Measurements from ENCODE around the gene FHIT.

FHIT gene

GRCh38 chr3:60531759-60532158 is 719.5 kb downstream of the FHIT start:
- no peak for DNase-seq

DNA sequence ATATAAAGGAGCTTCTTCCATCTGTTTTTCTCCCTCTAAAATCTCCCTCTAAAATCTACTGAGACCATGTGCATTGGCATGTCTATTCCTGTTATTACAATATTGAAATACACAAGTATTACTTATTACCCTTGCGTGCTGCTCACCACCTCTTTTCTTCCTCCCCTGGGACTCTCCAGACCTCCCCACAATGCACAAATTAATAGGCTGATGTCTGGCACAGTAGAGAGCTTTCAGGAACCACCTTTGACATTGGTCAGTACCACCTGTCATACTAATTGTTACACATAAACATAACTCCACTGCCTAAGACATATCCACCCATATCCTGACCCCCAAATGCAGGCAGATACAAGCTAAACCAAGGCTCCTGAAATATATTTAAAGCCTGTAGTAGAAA is 722.6 kb downstream of the FHIT start:
- DNase-seq: no peak

DNA sequence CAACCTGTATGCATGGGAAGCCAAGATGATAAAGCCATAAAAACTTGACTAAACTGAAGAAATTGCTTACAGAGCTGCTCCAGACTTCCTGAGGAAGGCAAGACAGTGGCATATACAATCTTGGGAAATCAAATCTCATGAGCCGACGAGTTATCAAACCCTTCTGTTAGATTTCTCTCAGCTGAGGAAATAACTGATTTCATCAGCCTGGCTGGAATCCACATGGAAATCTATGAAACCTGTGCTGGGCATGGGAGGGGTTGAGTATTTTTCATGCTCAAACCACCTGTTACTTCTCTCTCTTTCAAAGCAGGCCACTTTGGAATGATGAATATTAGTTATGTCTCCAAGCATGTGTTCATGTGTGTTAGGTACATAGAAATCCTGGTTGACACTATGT is 727.7 kb downstream of the FHIT start:
- no peak for DNase-seq

GRCh38 chr3:60517134-60517533 is 734.1 kb downstream of the FHIT start:
- no peak for DNase-seq

DNA sequence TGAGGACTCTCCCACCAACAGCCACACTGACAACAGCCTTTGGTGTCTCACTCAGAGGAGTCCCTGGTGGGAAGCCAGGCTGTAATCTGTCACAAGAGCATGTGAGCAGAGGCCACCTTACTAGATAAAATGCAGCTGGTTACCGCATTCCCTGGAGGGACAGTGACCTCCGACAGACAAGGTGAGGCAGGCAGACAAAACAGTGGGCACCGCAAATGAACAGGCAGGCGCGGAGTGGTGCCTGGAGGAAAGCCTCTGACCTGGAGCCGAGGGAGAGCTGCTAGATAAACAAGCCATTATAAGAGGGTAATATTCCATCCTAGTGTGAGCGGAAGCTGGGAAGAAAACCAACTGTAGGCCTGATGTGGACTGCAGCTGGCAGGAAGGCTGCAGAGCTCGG is 736.4 kb downstream of the FHIT start:
- DNase-seq: no peak

- no peak for DNase-seq
Observed at GRCh38 chr3:60514085-60514649, 737.1 kb downstream of the FHIT start.

- DNase-seq: no peak
Observed at GRCh38 chr3:60513241-60513640, 738.0 kb downstream of the FHIT start.

DNA sequence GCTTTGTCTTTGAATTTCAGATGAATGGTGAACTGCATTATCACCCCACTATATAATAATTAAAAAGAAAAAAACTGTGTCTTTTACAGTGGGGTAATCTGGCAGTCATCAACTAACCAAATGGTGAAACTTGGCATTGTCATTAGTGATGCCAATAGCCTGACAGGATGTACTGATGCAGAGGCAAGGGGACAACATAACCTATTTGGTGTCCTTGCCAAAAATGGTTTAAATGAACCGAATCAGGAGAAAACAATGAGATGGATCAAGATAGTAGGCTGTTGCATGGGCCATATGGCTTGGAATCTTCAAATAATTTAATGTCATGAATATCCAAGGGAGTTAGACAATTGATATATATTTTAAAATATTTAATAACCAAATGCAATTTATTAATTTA is 738.7 kb downstream of the FHIT start:
- DNase-seq: no peak

GRCh38 chr3:60509471-60509870 is 741.8 kb downstream of the FHIT start:
- no peak for DNase-seq

DNA sequence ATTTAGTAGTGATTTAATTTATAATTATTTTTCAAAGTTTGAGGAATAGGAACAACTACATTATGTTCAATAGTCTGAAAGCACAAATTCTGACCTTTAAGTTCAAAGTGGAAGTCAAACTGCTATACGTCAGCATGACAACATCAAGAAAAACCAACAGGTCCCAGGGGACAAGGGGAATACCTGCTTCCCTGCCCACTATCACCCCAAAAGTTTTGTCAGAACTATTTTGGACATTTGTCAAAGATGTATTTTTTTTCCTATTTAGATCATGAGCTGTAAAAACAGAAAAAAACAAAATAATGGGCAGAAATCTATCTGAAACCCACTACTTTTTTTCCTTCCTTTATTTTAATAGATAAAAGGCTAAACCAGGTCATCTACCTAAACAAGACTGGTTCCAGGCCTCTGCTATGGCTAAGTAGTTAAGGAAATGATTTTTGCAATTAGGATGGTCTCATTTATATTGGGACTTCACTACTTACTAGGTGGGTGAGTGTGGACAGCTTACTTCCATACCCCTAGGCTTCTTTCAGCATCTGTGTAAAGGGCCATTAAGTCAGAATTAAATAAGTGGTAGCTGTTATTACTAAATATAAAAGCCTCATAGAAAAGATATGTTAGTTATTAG is 746.3 kb downstream of the FHIT start:
- DNase-seq: no peak

DNA sequence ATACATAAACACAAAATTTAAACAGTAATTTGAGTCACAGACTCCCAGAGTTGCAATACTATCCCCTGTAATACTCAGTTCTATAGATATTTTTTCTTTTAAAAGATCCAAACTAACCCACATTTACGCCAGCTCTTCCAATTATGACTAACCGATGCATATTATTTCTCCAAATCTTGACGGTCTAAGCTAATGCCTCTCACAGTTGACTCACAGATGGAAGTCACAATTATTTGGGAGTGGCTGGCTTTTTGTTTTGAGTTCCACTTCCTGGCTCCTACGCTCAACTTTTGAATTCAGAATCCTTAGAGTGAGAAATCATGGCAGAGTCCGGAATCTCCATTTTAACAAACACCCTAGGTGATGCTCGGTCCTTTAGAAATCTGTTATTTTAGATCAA is 749.9 kb downstream of the FHIT start:
- no peak for DNase-seq

DNA sequence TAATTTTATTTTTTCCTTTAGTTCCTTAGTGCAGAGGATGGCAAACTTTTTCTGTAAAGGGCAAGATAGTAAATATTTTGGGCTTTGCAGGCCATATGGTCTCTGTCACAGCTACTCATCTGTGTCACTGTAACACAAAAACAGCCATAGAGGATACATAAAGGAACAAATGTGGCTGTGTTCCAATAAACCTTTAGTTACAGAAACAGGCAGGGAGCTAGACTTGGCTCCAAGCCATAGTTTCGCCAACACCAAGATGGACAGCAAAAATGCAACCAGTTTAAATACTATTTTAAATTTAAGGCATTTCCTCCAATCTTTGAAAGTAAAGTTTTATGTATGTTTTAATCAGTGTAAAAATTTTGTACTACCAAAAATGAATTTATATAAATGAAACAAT is 753.4 kb downstream of the FHIT start:
- DNase-seq: no peak

GRCh38 chr3:60490992-60491391 is 760.3 kb downstream of the FHIT start:
- no peak for DNase-seq

- DNase-seq: no peak
Observed at GRCh38 chr3:60475096-60475495, 776.2 kb downstream of the FHIT start.

GRCh38 chr3:60469481-60469880 is 781.8 kb downstream of the FHIT start:
- DNase-seq: no peak

DNA sequence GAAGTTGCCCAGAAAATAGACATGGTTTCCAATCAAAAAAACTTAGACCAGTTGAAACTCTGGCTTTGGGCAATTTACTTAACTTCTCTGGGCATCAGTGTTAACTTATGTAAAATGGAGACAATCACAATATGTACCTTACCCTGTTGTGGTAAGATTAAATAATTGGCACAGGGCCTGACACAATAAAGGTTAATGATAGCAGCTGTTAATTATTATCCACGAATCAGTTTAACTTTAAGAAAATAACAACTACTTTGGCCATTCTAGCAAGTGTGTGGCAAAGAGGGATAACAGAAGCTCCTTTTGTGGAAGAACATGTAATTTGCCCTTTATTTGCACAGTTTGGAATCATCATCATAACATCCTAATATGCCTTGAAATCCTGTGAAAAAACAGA is 787.6 kb downstream of the FHIT start:
- DNase-seq: no peak

GRCh38 chr3:60461267-60461666 is 790.0 kb downstream of the FHIT start:
- no peak for DNase-seq

DNA sequence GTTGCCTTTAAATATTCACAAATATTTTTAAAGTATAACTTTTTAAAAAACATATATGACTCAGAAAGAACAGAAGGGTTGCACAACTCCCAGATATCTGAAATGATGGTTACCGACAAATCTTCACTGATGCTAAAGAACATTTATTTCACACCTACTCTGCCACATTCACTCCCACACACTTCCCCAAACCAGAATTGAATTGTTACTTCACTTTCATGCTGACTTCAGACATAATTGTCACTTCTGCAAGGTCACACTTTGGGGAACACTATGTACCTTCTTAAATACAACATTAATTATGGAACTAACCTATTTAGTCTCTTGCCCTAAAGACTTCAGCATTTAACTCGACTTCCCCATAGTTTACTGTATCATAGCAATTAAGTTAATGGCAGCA is 795.1 kb downstream of the FHIT start:
- DNase-seq: no peak

DNA sequence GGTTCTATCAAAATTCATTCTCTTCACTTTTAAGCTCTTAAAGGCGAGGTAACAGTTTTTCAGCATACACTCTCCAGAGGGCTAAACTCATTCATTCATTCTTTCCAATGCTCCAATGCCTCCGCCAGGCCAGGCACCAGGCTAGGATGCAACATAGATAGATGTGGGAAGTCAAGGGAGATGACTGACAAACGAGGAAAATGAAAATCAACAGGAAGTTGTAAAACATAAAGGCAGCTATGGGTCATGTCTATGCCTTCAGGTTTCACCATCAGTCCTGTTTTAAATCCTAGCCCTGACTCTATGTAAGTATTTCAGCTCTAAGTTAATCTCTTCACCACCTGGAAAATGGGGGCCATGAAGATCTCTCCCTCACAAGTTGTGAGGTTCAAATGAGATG is 797.9 kb downstream of the FHIT start:
- no peak for DNase-seq

DNA sequence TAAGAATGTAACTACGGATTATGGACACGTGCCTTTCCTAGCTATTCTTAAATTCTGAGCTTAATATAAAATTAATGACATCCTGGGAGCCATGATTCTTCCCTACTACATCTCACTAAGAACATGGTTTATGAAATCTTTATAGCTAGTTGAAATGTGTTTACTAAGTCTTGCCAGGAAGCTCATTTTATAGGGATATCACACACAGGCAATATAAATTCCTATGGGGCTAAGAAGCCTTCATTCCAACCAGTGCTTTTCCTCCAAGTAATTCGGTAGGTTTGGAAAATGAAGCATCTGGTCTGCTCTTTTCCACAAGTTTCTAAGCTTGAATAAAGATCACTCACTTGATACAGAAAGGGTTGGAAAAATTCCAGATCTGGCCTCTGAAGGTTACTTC is 802.6 kb downstream of the FHIT start:
- DNase-seq: no peak

- DNase-seq: no peak
Observed at GRCh38 chr3:60445446-60445845, 805.8 kb downstream of the FHIT start.

GRCh38 chr3:60444898-60445437 is 806.3 kb downstream of the FHIT start:
- no peak for DNase-seq

GRCh38 chr3:60440869-60441268 is 810.4 kb downstream of the FHIT start:
- DNase-seq: no peak

DNA sequence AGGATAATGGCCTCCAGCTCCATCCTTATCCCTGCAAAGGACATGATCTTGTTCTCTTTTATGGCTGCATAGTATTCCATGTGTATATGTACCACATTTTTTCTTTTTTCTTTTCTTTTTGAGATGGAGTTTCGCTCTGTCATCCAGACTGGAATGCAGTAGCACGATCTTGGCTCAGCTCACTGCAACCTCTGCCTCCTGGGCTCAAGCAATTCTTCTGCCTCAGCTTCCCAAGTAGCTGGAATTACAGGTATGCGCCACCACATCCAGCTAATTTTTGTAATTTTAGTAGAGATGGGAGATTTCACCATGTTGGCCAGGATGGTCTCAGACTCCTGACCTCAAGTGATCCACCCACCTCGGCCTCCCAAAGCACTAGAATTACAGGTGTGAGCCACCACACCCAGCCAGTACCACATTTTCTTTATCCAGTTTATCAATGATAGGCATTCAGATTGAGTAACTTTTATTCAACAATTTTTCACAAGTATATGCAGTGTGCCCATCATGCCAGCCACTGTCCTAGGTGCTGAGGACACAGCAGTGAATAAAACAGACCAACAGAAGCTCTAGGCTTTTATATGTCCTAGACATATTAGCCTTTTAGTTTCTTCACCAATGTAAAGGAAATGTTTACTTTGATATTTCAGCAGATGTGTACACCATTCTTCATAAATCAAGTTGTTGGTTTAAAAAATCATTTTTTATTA is 815.2 kb downstream of the FHIT start:
- DNase-seq: no peak
